Skeletal muscle cell (primary cell): Measurements from ENCODE around the gene WNT2.
A peak's percentile ranks its signal among the peaks of the same experiment; 100 is the strongest.

ENCODE experiments used
- DNase-seq: peaks from one replicate; pipeline ENCODE4 v3.0.0-alpha.2; 2010; ENCODE audit warnings: low read depth
- H3K4me3 ChIP-seq: 2 replicates; pipeline ENCODE4 v1.5.1; 2011; ENCODE audit warnings: low read depth, mild to moderate bottlenecking, control low read depth, low read length, moderate library complexity

Gene WNT2

DNA sequence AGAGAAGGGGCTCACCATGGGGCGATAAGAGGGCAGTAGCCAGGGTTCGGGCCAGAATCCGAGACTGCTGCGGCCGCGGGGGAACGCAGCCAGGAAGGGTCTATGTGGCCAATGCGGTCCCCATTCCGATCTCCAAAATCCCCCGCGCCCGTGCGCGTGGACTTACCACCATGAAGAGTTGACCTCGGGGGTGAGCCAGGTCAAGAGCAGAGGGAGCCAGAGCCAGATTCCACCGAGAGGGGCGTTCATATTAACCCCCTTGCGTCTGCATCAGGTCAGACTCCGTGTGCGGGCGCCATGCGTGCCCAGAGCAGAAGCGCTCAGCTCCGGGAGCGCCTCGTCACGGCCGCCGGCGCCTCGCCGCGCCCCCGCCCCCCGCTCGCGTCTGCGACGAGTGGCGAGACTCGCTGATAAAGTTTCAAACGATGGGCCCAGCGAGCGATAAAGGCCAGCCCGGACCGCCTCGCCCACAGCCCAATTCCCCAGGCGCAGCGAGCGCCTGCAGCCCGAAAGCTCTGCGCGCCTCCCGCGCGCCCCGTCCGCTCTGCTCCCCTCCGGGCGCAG, at the start of gene WNT2:
Gene WNT2, minus strand, starts transcription at position 318 of the 564 bp plus-strand sequence. Its CDS starts 69 bp downstream, at position 249.
- H3K4me3 ChIP-seq, result peak within 1 kb of the TSS; percentile 50
- no peak for DNase-seq

GRCh38 chr7:117372073-117372472, 49.2 kb upstream of the WNT2 start:
- no peak for DNase-seq
- no peak overlapping the region for H3K4me3 ChIP-seq

- no peak for DNase-seq
- H3K4me3 ChIP-seq, result no peak overlapping the region
These were observed 41.7 kb upstream of the WNT2 start for GRCh38 chr7:117364339-117365080.

- no peak overlapping the region for H3K4me3 ChIP-seq
- DNase-seq, result no peak
These were observed 39.5 kb upstream of the WNT2 start for GRCh38 chr7:117362294-117362888.

- no peak for DNase-seq
- no peak overlapping the region for H3K4me3 ChIP-seq
These were observed 27.2 kb upstream of the WNT2 start for GRCh38 chr7:117350027-117350426.

GRCh38 chr7:117349570-117349969, 26.7 kb upstream of the WNT2 start:
- no peak for DNase-seq
- no peak overlapping the region for H3K4me3 ChIP-seq

DNA sequence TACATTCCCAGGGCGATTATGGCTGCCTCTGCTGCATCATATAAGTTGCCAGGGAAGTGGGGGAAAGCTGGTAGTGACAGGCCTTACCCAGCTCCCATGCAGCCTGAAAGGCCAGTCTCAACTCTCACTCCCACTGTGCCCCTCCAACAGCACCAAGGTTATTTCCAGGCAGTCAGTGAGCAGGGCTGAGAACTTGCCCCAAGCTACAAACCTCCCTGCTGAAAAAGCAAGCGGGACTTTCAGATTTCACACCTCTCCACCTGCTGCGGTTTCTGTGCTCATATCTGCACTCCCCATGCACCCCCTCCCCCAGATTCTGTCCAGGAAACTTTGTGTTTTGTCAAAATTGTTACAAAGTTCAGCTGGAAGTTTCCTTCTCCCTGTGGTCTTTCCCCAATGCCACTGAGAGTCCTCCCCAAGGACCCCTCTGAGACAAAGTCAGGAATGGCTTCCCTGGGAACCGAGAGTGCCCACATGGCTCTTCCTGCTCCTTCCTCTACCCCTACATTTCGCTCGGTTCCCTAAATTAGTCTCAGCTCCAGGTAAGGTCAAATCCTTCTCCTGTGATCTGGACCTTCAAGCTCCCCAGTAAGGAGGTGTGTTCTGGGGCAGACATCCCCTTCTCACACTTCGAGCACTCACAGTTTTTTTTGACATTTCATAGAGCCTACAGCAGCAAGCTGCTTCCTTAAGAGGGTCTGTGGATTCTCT, 25.3 kb upstream of the WNT2 start:
- no peak overlapping the region for H3K4me3 ChIP-seq
- no peak for DNase-seq

- DNase-seq, result no peak
- H3K4me3 ChIP-seq, result no peak overlapping the region
These were observed 24.6 kb upstream of the WNT2 start for GRCh38 chr7:117347480-117347879.

DNA sequence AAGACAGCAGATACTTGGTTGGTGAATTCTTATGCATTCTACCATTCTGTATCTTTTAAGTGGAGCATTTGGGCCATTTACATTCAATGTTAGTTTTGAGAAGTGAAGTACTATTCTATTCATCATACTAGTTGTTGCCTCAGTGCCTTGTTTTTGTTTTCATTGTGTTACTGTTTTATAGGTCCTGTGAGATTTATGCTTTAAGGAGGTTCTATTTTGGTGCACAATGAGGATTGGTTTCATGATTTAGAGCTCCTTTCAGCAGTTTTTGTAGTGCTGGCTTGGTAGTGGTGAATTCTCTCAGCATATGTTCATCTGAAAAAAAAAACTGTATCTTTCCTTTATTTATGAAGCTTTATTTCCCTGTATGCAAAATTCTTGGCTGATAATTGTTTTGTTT, 23.3 kb upstream of the WNT2 start:
- H3K4me3 ChIP-seq, result no peak overlapping the region
- DNase-seq, result no peak

GRCh38 chr7:117338020-117338419, 15.2 kb upstream of the WNT2 start:
- H3K4me3 ChIP-seq, result no peak overlapping the region
- no peak for DNase-seq

DNA sequence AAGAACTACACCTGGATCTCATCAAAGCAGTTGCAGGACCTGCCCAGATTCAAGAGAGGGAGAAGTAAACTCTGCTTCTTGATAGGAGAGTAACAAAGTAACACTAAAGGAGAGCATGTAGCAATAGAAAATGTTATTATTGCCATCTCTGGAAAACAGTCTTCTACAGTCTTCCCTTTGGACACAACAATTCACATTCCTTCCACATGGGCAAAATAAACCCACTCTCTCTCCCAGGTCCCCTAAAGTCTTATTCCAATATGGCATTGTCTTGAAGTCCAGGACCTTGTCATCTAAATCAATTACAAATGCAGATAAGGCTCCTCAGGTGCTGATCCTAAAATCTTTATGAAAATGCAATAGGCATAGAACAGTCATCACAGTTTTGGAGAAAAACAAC, 10.3 kb upstream of the WNT2 start:
- no peak for DNase-seq
- H3K4me3 ChIP-seq, result no peak overlapping the region

- no peak overlapping the region for H3K4me3 ChIP-seq
- no peak for DNase-seq
These were observed 9.2 kb upstream of the WNT2 start for GRCh38 chr7:117332031-117332430.

GRCh38 chr7:117325836-117326235, 3.0 kb upstream of the WNT2 start:
- no peak for DNase-seq
- H3K4me3 ChIP-seq, result no peak overlapping the region

- H3K4me3 ChIP-seq, result no peak overlapping the region
- DNase-seq, result no peak
These were observed 2.1 kb upstream of the WNT2 start for GRCh38 chr7:117324960-117325359.

GRCh38 chr7:117323851-117324711, 1.2 kb upstream of the WNT2 start:
- peak overlapping the region; percentile 50 for H3K4me3 ChIP-seq
- no peak for DNase-seq

DNA sequence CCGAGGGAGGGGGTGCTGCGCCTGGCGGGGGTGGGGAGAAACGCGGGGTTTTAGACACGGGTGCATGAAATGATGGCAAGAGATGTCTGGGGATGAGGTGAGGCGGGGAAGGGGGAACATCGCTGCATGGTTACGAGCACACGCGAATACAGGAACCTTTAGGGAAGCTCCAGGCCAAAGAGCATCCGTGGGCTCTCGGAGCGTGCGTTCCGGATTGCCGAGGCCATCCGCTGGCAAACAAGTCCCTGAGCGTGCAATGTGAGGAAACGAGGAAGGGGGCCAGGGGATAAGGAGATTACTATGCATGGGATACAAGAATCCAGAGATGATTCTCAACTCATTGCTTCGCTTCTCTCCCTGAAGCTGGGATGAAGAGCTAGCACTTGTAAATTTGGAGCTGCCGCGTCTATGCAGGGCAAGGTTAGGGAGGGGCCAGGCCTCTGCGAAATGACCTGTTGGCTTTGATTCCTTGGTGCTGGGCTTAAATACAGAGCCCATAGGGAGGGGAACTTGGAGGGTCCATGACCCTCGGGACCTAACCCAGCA, 520 bp upstream of the WNT2 start:
- DNase-seq, result no peak
- peak overlapping the region; percentile 50 for H3K4me3 ChIP-seq

GRCh38 chr7:117320523-117320922, 2.3 kb downstream of the WNT2 start:
- H3K4me3 ChIP-seq, result no peak overlapping the region
- no peak for DNase-seq

GRCh38 chr7:117319181-117319580, 3.7 kb downstream of the WNT2 start:
- no peak overlapping the region for H3K4me3 ChIP-seq
- no peak for DNase-seq

DNA sequence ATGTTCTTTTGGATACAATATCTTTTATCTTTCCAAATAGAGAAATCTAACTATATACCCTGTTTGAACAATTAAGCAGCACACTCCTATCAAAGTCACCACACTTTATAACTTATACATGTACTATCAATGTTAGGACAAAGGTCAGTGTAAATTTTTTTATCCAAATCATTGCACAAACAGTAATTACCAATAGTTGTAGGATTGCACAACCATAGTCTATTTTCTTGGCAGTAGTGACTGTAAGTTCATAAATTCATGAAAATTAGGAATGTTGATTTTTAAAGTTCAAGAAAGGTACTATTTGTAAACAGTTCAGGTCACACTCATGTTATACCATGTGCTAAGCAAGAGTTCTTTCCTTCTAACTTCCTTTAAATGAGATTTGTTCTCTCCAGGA, 9.3 kb downstream of the WNT2 start:
- H3K4me3 ChIP-seq, result no peak overlapping the region
- no peak for DNase-seq
